ENCODE data around the gene NID1.

- TF ChIP-seq CTCF (IDR thresholded peaks at IDR 0.05; ENCODE audit: insufficient read depth, low read length): peak; percentile 79
- peak; percentile 3 for TF ChIP-seq REST (IDR thresholded peaks at IDR 0.05; ENCODE audit: insufficient replicate concordance, low read depth)
- no peak; the same call in 1 of the 2 replicates for TF ChIP-seq GABPA (IDR thresholded peaks at IDR 0.05; ENCODE audit: low read depth)
- peak; percentile 76 for TF ChIP-seq POLR2AphosphoS5 (IDR thresholded peaks at IDR 0.05; ENCODE audit: low read depth)
Observed at GRCh38 chr1:235971571-235972310, 93.1 kb downstream of the NID1 start.

Measured in HL-60 (cell line).